MCF 10A (cell line): ENCODE results near the gene NCK2. TPM values are rescaled to one million over a fixed set of nuclear protein-coding genes. Genes with fewer than 3 reads are reported as not detected.

Experiments used
- BruUV-seq: library from RNA; stranded (reverse); fragments of 400-500 nt; replicated peaks from 2 replicates; lab custom pipeline; 2021; lab: Mats Ljungman, UMichigan
- CTCF ChIA-PET: fragments of 300-600 bp; sonication (Branson Sonifier 250); formaldehyde crosslinking; extraction: SDS; loops from one replicate; lab custom pipeline; 2021; ENCODE audit warnings: antibody characterized with exemption, inconsistent platforms; lab: Yijun Ruan, JAX
- POLR2A ChIA-PET: fragments of 300-600, 350-650 bp; sonication (Branson Sonifier 250); formaldehyde crosslinking; extraction: SDS; loops from one replicate; lab custom pipeline; 2020; ENCODE audit warnings: antibody characterized with exemption, inconsistent platforms; lab: Yijun Ruan, JAX
- DNase-seq: peaks from one replicate; pipeline ENCODE4 v3.0.0-alpha.2; 2018; ENCODE audit not compliant: unreplicated experiment
- H3K27ac Mint-ChIP-seq: one replicate; pipeline ENCODE4 v1.8.0; 2022; ENCODE audit warnings: mild to moderate bottlenecking, low read depth, mixed read lengths; ENCODE audit not compliant: unreplicated experiment
- H3K27me3 Mint-ChIP-seq: one replicate; pipeline ENCODE4 v1.8.0; 2022; ENCODE audit warnings: mixed read lengths; ENCODE audit not compliant: insufficient read depth, unreplicated experiment
- H3K36me3 Mint-ChIP-seq: one replicate; pipeline ENCODE4 v1.8.0; 2022; ENCODE audit warnings: mild to moderate bottlenecking, moderate library complexity, mixed read lengths; ENCODE audit not compliant: insufficient read depth, unreplicated experiment
- H3K4me1 Mint-ChIP-seq: one replicate; pipeline ENCODE4 v1.8.0; 2022; ENCODE audit warnings: mixed read lengths; ENCODE audit not compliant: insufficient read depth, unreplicated experiment
- H3K4me3 Mint-ChIP-seq: one replicate; pipeline ENCODE4 v1.8.0; 2022; ENCODE audit warnings: mild to moderate bottlenecking, moderate library complexity, mixed read lengths; ENCODE audit not compliant: unreplicated experiment
- H3K9me3 Mint-ChIP-seq: one replicate; pipeline ENCODE4 v1.8.0; 2022; ENCODE audit warnings: mixed read lengths; ENCODE audit not compliant: unreplicated experiment
- CTCF ChIP-seq: fragments of 200-600 bp; IDR thresholded peaks from one replicate; pipeline ENCODE4 v1.8.0; 2022; ENCODE audit warnings: antibody characterized with exemption, mild to moderate bottlenecking; ENCODE audit not compliant: unreplicated experiment
- intact Hi-C: fragments of 100-400 bp; cut with micrococcal nuclease; formaldehyde crosslinking; loops from 2 replicates; pipeline ENCODE4 v1.14.1; 2022
- total RNA-seq: library from RNA; stranded (reverse); gene quantifications from 2 replicates; pipeline ENCODE4 v1.2.3, GENCODE V29; 2022

Gene NCK2
- total RNA-seq, 1 experiment from 2014 or later = 36.5 TPM

- H3K36me3 Mint-ChIP-seq = peaks cover 5% of the 10 kb centered on the region
- no TSS peak for BruUV-seq
- TF ChIP-seq CTCF = no peak
- H3K4me1 Mint-ChIP-seq = peaks cover 9% of the 10 kb centered on the region
- DNase-seq = no peak
- H3K9me3 Mint-ChIP-seq = no peaks in the 10 kb centered on the region
- H3K27me3 Mint-ChIP-seq = no peaks in the 10 kb centered on the region
- intact Hi-C loops = no loop called here
- H3K27ac Mint-ChIP-seq = no peak overlapping the region
- H3K4me3 Mint-ChIP-seq = no peak overlapping the region
- ChIA-PET POLR2A (interaction anchor here (0.6 kb wide), 1 partner anchor 12 kb away, joined by 3 read pairs; no protein-coding TSS in a partner anchor), CTCF (no interaction called here)
These were observed 64.4 kb downstream of the NCK2 start for GRCh38 chr2:105809097-105809473.

GRCh38 chr2:105809723-105810122, 65.0 kb downstream of the NCK2 start:
- ChIA-PET CTCF (no interaction called here), POLR2A (interaction anchor here (0.6 kb wide), 1 partner anchor 465 kb away, joined by 3 read pairs; no protein-coding TSS in a partner anchor)
- TF ChIP-seq CTCF = no peak
- intact Hi-C loops = no loop called here
- no TSS peak for BruUV-seq
- H3K9me3 Mint-ChIP-seq = no peaks in the 10 kb centered on the region
- H3K27me3 Mint-ChIP-seq = no peaks in the 10 kb centered on the region
- DNase-seq = no peak
- peaks cover 2% of the 10 kb centered on the region for H3K4me1 Mint-ChIP-seq
- peaks cover 5% of the 10 kb centered on the region for H3K36me3 Mint-ChIP-seq
- H3K27ac Mint-ChIP-seq = no peak overlapping the region
- H3K4me3 Mint-ChIP-seq = no peak overlapping the region

GRCh38 chr2:105812180-105813044, 67.7 kb downstream of the NCK2 start:
- TF ChIP-seq CTCF = no peak
- no peak for DNase-seq
- Mint-ChIP-seq H3K9me3 (no peaks in the 10 kb centered on the region), H3K4me3 (no peak overlapping the region), H3K27me3 (no peaks in the 10 kb centered on the region), H3K4me1 (no peaks in the 10 kb centered on the region), H3K27ac (no peak overlapping the region), H3K36me3 (peaks cover 10% of the 10 kb centered on the region)
- intact Hi-C loops = no loop called here
- ChIA-PET POLR2A (interaction anchor here (0.6 to 1.2 kb wide), 2 partner anchors 15 to 40 kb away, joined by 3 read pairs; no protein-coding TSS in a partner anchor), CTCF (interaction anchor here (1.0 to 1.8 kb wide), 3 partner anchors 44 to 236 kb away, joined by 3 to 5 read pairs (median 3); no protein-coding TSS in a partner anchor)
- no TSS peak for BruUV-seq

GRCh38 chr2:105813045-105813315, 68.3 kb downstream of the NCK2 start:
- ChIA-PET CTCF (interaction anchor here (1.0 to 1.8 kb wide), 3 partner anchors 44 to 236 kb away, joined by 3 to 5 read pairs (median 3); no protein-coding TSS in a partner anchor), POLR2A (no interaction called here)
- BruUV-seq = no TSS peak
- Mint-ChIP-seq H3K27me3 (no peaks in the 10 kb centered on the region), H3K36me3 (peaks cover 15% of the 10 kb centered on the region), H3K4me3 (no peak overlapping the region), H3K27ac (no peak overlapping the region), H3K4me1 (no peaks in the 10 kb centered on the region), H3K9me3 (no peaks in the 10 kb centered on the region)
- DNase-seq = no peak
- no peak for TF ChIP-seq CTCF
- intact Hi-C loops = no loop called here
